CD4-positive, alpha-beta T cell treated with Interleukin-21 for 1 hour (primary cell): ENCODE data around the gene LPO.
A peak's percentile ranks its signal among the peaks of the same experiment; 100 is the strongest.

Experiments used
- DNase-seq: peaks from one replicate; pipeline ENCODE4 v3.0.0-alpha.2; 2020

LPO gene

DNA sequence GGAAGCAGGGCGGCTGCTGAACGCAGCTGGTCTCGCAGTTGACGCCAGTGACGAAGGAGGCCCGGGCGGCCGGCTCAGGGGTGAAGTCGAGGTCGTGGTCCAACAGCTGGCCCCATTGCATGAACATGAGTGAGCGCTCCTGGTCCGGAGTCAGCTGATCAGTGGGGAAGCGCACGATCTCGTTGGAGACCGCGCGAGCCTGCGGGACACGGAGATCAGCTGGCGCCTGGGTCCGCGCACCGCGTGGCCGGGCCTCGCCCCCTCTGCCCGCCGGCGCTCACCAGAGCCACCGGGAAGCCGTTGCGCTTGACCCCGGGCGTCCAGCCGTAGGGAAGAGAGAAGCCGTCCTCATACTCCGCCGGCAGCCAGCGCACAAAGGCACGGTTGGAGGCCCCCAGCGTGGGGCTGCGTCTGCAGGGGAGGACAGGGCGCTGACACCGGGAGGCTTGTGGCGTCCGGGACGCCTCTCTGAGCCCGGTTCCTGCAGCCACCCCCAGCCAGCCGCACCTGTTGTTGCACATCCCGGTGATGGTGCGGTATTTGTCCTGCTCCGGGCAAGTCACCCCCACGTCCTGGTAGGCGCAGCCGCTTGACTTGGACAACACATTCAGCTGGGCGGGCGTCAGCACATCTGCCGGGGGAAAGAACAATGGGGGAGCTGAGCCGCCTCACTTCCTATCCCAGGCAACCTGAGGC lies 40.8 kb downstream of the LPO start:
- DNase-seq = no peak

DNA sequence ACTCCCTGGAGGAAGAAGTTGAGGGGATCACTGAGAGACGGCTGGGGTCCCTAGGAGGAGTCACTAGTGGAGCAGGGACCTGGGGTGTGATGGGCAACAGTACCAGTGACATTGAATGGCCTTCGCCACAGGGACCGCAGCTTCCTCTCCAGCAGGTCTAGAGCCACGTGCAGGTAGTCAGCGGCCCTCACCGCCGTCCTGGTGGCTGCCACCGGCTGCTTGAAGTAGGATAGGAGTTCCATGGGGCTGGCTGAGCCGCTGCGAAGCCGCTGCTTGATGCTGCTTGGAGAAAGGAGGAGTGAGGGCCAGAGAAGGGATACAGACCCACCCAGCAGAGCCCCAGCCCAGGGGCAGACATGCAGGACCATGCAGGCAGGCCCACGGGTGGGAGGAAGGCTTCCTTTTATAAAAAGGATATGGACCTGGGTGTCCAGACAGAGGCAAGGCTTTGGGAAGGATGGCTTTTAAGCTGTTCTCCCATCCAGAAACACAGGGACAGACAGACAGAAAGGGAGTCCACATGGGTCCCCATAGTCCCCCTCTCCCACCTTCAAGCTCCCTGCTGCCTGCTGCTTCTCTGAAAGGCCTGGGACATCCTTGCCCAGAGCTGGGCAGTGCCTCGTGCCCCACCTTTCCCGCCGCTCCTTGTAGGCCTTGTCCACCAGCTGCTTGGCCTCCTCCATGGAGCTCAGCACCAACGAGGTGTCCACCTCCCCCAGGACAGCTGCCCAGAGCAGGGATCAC lies 41.5 kb downstream of the LPO start:
- no peak for DNase-seq

DNA sequence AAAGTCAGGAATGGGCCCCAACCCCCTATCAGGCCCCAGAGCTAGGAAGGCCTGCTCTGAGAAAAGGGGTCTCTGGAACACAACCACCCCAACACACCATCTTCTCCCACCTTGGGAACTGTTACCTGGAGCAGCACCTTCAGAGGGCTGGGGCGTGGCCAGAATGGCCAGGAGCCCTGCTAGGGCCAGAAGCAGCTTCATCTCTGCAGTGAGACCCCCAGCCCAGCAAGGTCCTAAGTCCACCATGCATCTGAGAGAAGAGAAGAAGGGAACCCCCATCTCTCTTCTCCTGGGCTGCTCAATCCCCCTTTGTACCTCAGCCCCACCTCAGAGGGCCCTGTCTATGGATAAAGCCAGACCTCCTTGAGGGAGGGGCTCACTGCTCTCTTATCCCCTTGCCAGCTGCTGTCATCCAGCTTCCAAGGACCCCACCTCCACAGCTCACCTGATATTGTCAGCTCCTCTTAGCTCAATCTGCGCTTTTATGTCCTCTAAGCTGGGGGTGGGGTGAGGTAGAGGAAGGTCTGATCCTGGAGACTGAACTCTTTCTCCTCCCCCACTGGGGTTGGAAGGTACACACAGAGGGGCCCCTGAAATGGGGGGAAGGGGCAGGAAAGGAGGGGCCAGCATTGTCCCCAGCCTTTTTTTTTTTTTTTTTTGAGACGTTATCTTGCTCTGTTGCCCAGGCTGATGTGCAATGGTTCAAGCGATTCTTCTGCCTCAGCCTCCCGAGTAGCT lies 42.3 kb downstream of the LPO start, which contains the start of gene MPO:
Gene MPO (minus strand): TSS at position 456 of the 738 bp plus-strand sequence. CDS start 177 bp downstream, at position 279.
- no peak for DNase-seq

DNA sequence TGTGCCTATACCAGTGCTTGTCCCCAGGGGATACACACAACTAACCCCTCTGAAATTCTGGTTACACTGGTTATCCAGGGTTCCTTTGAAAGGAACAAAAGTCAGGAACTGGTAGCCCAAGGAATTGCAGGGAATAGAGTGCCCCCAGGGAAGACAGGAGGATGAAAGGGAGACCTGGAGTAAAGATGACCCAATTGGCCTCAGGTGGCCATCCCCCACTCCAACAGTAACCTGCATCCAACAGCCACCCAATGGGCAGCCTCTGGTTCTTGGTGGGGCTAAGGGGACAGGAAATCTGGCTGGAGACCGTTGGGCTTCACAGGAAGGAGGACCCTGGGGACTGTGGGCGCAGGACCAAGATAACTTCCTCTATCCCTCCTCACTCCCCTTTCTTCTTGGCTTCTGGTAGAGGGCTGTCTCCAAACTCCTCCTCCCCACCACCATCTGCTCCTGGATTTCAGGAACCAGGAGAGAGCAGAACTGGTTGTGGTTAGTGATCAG lies 43.2 kb downstream of the LPO start:
- DNase-seq = no peak

DNA sequence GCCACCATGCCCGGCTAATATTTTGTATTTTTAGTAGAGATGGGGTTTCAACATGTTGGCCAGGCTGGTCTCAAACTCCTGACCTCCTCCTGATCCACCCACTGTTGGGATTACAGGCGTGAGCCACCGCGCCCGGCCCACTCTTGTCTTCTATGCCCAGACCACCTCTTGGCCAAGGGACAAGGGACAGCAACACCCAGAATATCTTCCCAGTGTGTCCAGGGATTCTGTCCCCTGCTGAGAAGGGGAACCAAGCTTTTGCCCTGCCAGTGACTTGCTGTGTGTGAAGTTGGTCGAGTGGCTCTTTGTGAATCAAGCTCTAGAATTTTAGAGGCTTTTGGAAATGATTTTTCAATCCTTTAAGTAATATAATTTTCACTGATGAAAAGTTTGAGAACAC lies 44.1 kb downstream of the LPO start:
- DNase-seq = no peak

DNA sequence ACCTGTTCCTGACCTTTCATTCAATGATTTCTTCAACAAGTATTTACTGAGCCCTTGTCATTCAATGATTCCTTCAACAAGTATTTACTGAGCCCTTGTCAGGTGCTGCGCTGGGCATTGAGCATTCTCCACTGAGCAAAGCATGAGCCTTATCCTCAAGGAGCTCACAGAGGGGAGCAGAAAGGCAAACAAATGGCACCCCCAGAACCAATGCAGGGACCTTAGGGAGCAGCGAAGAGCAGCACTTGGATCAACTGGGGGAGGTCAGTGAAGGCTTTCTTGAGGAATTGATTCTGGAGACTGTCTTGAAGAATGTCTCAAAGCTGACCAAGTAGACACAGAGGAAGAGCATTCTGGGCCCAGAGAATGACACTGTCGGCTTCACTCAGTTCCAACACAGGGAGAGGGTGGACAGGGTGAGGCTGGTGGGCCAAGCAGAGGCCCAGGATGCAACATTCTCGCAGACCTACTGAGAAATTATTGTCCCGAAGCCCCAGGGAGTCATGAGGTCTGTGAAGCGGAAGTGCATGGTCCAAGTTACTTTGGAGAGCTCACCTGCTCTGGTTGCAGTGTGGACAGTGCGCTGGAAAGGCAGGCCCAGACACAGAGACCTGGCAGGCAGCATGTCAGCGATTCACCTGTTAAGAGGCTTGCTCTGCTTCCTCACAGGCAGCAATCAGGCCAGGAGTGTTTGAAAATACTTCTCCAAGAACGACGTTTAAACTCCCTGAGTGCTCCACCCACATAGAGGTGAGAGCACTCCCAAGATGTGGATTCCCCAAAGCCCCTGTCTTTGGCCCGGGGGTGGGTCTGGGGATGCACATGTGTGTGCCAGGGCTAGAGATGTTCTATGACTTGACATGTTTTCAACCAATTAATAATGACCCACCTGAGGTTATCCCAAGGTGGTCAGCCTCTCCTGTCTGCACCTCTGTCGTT lies 45.6 kb downstream of the LPO start:
- no peak for DNase-seq

DNA sequence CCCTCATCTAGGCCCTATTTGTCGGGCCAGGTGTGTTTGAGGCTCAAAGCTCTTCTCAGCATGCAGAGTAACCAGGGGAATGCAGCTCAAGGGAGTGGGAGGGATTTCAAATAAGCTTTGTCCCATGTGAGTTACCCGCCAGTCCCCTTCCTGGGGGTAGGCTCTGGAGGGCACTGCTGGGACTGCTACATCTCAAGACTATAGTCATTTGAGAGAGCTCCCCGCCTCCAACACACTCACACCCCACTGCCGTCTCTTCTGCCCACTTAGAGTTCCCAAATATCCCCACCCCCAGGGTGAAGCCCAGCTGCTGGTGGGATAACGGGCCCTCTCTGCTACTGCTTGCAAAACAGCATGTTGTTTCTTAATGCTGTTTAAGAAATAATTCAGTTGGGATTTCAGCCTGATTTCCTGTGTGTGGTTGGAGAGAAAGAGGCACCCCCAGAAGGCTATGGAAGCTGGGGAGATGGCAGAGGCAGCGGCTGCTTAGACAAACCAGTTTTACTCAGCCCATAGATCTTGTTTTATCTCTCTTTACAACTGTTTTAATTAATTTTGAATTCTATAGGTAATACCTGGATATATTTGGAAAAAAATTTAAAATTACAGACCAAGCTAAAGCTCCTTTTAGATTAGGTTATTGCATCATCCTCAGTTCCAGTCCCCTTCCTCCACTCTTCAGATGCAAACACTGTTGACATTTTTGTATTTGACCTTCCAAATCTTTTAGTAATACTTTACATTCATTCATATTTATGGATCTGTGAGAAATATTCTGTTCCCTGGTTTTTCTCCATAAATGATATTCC lies 46.4 kb downstream of the LPO start:
- DNase-seq = no peak

DNA sequence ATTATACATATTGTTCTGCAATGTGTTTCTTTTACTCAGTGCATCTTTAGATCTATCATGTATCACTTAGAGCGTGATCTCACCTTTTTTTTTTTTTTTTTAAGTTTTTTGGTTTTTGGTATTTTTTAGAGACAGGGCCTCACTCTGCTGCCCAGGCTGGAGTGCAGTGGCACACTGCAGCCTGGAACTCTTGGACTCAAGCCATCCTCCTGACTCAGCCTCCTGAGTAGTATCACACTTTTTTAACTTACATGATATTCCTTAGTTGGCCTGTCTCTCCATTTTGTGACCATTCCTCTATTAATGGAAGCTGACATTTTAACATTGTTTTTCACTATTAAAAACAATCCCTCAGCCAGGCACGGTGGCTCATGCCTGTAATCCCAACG lies 47.0 kb downstream of the LPO start:
- no peak for DNase-seq

DNA sequence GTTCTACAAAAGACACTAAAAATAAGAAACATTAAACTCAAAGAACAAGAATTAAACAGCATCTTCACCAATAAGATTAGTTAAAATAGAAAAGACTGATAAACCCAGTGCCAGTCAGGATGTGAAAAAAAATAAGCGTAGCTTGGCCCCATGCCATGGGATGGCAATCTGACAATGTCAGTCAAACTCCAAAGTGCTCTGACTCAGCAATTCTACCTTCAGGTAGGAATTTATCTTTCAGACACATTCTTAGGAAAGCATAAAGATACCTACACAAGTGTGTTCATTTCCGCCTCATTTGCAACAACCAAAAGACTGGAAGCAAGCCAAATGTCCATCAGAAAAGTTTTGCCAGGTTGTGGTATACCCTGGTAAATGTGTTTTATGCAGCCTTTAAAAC lies 51.5 kb downstream of the LPO start:
- no peak for DNase-seq

DNA sequence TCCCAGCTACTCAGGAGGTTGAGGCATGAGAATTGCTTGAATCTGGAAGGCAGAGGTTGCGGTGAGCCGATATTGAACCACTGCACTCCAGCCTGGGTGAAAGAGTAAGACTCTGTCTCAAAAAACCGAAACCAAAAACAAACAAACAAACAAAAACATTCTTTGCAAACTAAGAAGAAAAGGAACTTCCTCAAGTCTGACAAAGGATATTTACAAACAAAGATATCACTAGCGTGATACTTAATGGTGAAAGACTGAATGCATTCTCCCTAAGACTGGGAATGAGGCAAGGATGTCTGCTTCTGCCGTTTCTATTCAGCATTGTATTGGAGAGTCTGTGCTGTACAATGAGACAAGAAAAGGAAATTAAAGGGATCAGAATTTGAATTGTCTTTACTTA lies 52.9 kb downstream of the LPO start:
- no peak for DNase-seq

DNA sequence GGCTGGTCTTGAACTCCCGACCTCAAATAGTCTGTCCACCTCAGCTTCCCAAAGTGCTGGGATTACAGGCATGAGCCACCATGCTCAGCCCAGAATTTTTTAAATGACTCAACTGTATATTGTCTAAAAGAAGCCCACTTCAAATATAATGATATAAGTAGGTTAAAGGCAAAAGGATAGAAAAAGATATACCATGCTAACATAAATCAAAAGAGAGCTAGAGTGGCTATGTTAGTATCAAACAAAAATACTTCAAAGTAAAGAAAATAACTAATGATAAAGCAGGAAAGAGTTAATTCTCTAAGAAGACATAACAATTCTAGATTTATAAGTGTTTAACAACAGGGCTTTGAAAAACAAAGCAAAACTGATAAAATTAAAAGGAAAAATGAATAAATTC lies 55.6 kb downstream of the LPO start:
- no peak for DNase-seq

DNA sequence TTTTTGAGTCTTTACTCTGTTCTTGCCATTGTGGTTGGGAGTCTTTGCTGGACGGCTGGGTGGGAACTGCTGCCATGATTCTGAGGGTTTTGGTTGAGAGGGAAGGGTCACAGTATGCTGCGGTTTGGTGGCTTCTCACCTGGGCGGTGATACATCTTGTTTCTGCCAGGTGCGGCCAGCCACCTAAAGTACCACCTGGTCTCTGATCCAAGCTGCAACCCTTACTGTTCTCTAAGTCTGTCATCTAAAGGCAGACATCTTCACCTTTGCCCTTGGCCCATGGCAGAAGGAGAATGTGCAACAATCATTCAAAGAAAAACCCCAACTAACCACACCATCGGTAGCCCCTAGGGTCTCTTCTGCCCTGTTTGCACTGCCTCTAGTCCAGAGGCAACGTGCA lies 62.0 kb downstream of the LPO start:
- DNase-seq = no peak

DNA sequence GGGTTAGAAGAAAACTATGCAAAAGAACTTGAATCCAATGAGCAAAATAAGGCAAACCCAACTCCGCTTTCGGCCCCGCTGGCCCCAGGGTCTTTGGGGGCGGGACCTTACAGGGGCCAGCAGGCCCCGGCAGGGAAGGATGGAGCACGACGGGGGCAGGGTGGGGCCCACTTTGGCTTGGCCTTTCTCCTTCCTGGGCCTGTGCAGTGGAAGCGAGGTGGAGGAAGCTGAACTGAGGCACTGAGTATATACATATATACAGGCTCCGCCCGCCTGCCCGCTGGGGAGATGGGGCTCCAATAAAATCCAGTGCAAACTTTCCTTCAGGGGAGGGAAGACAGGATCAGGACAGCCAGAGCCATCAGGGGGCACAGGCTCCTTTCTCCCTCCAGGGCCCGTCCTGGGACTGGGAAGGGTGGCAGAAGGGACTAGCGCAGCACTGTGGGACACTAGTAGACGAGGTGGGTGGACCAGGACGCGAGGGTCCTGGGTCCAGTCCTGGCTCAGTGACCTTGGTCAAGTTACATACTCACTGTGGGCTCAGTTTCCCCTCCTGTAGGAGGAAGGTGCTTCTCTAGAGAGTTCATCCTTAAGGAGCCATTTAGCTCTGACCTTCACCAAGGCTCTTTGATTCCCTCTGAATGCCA lies 63.2 kb downstream of the LPO start:
- DNase-seq = no peak

DNA sequence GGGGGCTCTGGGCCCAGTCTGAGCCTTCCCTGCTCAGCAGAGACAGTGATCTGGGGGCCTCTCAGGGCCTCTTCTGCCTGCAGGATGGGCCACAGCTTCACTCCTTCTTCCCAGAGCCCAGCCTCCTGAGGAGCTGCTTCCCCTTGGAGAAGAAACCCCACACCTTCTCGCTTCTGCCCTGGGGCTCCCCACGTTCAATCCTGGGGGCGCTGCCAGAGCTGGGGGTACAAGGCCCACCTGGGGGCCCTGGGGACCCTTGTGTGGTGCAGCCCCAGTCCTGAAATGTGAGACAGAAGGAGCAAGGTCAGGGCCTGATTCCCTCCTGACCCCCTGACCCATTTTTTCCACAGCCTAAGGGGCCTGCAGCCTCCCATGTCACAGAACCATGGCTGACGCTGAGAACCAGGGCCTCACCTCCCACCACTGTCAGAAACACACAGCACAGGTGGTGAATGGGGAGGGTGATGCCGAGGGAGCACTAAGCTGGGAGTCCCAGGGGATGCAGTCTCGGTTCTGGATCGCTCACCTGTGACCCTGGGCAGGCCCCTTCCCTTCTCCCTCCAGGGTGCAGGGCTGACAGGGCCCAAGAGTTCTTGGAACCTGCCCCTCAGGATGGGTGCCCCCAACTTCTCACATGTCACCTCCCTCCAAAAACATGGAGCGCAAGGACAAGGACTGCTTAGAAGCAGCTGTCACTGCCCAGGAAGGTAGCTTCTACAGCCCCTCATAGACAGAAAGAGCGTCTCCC lies 64.0 kb downstream of the LPO start:
- no peak for DNase-seq

DNA sequence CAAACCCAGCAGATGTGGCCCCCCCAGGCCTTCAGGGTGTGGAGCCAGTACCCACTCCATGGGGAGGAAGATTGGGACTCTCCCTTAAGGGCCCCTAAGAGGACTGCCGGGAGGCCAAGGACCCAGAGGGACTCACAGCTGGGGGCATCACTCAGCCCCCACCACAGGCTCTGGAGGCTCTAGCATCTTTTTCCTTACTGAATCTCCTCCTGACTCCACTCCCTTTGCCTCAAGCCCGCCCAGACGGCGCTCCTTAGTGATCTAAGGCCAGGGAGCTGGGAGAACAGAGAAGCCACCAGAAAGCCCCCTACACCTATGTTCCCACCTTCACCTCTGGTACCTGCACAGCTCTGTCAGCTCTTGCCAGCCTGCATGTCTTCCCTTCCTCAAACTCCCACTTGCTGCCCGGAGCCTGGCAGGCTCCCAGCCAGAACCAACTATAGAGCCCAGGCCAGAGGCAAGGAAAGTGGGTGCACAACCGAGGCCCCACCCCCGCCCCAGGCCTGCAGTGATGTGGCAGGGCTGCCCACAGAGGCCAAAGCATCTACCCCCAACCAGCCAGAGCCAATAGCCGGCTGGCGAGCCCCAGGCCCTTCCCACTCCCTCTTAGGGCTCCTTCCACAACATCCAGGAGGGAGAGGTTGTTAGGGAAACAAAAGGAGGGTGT lies 64.7 kb downstream of the LPO start:
- DNase-seq = no peak

DNA sequence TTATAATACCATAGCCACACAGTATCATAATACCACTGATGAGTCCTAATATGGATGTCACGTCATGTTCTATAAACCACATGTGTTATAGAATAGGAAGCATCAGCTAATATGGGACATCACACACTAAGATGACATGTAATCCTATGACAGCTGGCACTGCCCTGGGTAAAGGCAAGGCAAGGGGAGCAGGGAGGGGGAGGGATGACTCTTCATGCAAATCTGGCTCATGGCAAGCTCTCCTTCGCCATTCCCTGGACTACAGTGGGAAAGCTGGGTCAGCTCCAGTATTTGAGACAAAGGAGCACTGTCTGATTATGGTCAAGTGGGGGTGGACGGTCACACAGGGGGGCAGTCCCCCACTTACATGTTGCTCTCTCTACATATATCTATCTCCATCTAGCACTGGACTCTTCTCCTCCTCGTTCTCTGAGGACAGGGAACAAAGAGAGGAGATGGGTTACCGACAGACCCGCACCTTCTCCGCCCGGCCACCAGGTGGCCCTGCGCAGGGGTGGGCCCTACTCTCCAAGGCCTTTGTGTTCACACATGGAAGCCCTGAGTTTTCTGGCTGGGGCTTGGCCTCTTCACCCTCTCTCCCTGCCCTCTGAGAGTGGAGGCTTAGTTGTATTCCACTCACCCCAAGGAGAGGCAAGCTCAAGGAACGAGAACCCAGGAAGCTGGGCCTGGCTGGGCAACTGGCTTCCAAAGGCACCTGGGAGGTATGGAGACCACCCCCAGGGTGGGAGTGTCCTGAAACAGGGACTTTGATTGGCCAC lies 65.8 kb downstream of the LPO start:
- DNase-seq = peak; percentile 64

DNA sequence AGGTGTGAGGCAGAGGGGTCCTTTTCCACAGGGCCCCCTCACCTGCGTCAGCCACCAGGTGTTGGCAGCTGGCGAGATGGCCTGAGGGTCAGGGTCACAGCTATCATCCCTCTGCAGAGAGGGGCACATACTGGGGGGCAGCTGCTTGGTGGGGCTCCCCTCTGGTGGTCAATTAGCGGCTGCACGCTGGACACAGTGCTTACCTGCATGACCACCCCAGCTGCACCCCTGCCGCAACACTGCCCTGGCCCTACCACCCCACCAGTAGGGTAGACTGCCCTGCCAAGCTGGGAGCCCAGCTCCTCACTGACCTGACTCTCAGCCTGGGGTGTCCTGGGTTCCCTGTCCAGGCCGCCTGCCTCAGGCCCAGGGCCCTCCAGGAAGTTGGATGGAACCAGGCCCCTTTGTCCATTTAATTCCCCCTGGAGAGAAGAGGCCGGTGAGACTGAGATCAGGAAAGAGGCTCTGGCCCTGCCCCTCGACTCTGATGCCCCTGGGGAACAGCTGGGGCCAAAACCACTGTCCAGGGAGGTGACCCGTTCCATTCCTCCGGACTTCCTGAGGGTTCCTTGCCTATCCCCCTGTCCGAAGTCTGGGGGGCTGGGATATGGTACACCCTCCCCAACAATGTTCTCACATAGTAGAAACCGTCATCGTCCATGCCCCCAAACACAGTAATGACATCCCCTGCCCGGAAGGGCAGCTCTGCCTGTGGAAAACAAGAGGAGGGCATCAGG lies 66.5 kb downstream of the LPO start:
- DNase-seq = no peak

DNA sequence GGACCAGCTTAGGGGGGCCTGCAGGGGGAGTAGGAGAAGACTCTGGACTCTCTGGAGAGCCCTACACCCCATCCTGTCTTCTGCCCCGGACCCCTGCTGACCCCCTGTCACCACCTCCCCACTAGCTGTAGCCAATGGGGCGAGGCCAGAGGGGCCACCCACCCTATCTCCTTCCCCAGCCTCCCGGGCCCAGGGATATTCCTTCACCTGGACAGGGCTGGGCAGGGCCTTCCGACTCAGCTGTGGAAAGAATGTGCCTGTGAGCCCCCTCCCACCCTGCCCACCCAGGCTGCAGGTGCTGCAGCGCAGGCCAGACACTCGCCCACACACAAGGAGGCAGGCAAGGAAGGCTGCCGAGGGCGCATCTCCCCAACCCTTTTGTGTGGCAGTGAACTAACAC lies 67.2 kb downstream of the LPO start:
- DNase-seq = no peak
